ENCODE results near the gene GPR25. TPM values are rescaled to one million over a fixed set of nuclear protein-coding genes. Genes with fewer than 3 reads are reported as not detected.

Gene GPR25
- not detected in 2 replicates for total RNA-seq

GRCh38 chr1:200872446-200873115 is at the start of gene GPR25:
Gene GPR25 (plus strand): TSS chr1:200872981. CDS start chr1:200873038, 57 bp downstream.

GRCh38 chr1:200894712-200895442 is 22.1 kb downstream of the GPR25 start, which contains the start of gene INAVA:
Gene INAVA (plus strand): TSS chr1:200894900. CDS start chr1:200898401, 3,501 bp downstream.

Other genes starting within 250 kb of the GPR25 start
- 13.1 and 14.3 TPM in 2 replicates for gene DDX59, start 203.1 kb upstream of the GPR25 start, total RNA-seq
- gene CAMSAP2, start 134.1 kb upstream of the GPR25 start, total RNA-seq = 32.9 and 37.5 TPM in 2 replicates
- 0.03 and 0.07 TPM in 2 replicates for gene INAVA, start 21.9 kb downstream of the GPR25 start, total RNA-seq
- 0.13 and 0.91 TPM in 2 replicates for gene KIF21B, start 150.7 kb downstream of the GPR25 start, total RNA-seq
- 0.07 TPM in 1 of 2 replicates, not detected in the other for gene CACNA1S, start 239.4 kb downstream of the GPR25 start, total RNA-seq